K562 (cell line): ENCODE results near the gene PARD3.

ENCODE experiments used
- EGR1 ChIP-seq: fragments of 450-650 bp; conservative IDR thresholded peaks from 2 replicates; pipeline ENCODE4 v1.6.1; 2017; ENCODE audit warnings: mild to moderate bottlenecking
- EHMT2 ChIP-seq: fragments of 450-650 bp; IDR thresholded peaks from 2 replicates; pipeline ENCODE4 v1.6.1; 2018; ENCODE audit warnings: antibody characterized with exemption
- POLR2A ChIP-seq: fragments of 450-650 bp; conservative IDR thresholded peaks from 2 replicates; pipeline ENCODE4 v1.6.1; 2016
- POLR2AphosphoS5 ChIP-seq: IDR thresholded peaks from 2 replicates; pipeline ENCODE4 v1.6.1; 2011; ENCODE audit warnings: mild to moderate bottlenecking, low read depth, low read length, moderate library complexity; ENCODE audit not compliant: control insufficient read depth, insufficient read depth
- POLR2G ChIP-seq: fragments of 200-400 bp; formaldehyde crosslinking; IDR thresholded peaks from 2 replicates; pipeline ENCODE4 v1.6.1; 2017; ENCODE audit warnings: low read depth, mild to moderate bottlenecking, antibody characterized with exemption, low read length, moderate library complexity
- TBP ChIP-seq: optimal IDR thresholded peaks from 2 replicates; pipeline ENCODE3; 2011; ENCODE audit warnings: low read depth, low read length, improper control_type of control experiment
- ZNF3 ChIP-seq: fragments of 250-450 bp; sonication (Bioruptor Pico); IDR thresholded peaks from 2 replicates; pipeline ENCODE4 v1.5.0; 2021; ENCODE audit warnings: mild to moderate bottlenecking, moderate library complexity
- TF ChIP-seq, protein P1 (sequence below), 2 experiments: fragments of 450-650 bp; formaldehyde crosslinking in 1 of 2; IDR thresholded peaks; 2 replicates each; pipeline versions ENCODE4 v1.4.0 to v1.6.1; 2014 to 2020; ENCODE audit warnings: mild to moderate bottlenecking in 2 of 2, borderline replicate concordance in 1 of 2, low read depth in 1 of 2
- TF ChIP-seq, protein P2 (sequence below): fragments of 250-450 bp; sonication (Bioruptor Pico); IDR thresholded peaks from 2 replicates; pipeline ENCODE4 v1.9.0; 2021; ENCODE audit warnings: mild to moderate bottlenecking

DNA sequence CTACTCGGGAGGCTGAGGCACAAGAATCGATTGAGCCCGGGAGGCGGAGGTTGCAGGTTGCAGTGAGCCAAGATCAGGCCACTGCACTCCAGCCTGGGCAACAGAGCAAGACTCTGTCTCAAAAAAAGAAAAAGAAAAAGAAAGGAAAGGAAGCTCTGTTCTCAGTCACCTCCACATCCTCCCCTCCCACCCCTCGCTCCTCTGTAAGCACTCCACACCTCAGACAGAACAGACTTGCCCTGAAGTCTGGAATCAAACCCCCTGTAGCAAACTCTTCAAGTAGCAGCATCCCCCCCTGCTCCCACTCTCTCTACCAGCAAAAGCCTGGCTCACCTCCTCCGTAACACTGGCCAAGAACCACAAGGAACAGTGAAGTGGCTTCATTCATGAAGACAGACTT is 66.7 kb downstream of the PARD3 start:
- no peak for TF ChIP-seq ZNF3 (CRISPR knock-in tag)
- no peak for TF ChIP-seq POLR2AphosphoS5
- no peak for TF ChIP-seq POLR2A
- TF ChIP-seq EGR1, result no peak
- TF ChIP-seq, protein P1, sequence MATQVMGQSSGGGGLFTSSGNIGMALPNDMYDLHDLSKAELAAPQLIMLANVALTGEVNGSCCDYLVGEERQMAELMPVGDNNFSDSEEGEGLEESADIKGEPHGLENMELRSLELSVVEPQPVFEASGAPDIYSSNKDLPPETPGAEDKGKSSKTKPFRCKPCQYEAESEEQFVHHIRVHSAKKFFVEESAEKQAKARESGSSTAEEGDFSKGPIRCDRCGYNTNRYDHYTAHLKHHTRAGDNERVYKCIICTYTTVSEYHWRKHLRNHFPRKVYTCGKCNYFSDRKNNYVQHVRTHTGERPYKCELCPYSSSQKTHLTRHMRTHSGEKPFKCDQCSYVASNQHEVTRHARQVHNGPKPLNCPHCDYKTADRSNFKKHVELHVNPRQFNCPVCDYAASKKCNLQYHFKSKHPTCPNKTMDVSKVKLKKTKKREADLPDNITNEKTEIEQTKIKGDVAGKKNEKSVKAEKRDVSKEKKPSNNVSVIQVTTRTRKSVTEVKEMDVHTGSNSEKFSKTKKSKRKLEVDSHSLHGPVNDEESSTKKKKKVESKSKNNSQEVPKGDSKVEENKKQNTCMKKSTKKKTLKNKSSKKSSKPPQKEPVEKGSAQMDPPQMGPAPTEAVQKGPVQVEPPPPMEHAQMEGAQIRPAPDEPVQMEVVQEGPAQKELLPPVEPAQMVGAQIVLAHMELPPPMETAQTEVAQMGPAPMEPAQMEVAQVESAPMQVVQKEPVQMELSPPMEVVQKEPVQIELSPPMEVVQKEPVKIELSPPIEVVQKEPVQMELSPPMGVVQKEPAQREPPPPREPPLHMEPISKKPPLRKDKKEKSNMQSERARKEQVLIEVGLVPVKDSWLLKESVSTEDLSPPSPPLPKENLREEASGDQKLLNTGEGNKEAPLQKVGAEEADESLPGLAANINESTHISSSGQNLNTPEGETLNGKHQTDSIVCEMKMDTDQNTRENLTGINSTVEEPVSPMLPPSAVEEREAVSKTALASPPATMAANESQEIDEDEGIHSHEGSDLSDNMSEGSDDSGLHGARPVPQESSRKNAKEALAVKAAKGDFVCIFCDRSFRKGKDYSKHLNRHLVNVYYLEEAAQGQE (IDR thresholded peaks at IDR 0.05; ENCODE audit: borderline replicate concordance), result no peak
- TF ChIP-seq, protein P1 (CRISPR knock-in tag; IDR thresholded peaks at IDR 0.05; ENCODE audit: low read depth), result no peak
- TF ChIP-seq, protein P2, sequence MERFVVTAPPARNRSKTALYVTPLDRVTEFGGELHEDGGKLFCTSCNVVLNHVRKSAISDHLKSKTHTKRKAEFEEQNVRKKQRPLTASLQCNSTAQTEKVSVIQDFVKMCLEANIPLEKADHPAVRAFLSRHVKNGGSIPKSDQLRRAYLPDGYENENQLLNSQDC (CRISPR knock-in tag), result no peak
- TF ChIP-seq POLR2G, result no peak
- no peak for TF ChIP-seq TBP
- no peak for TF ChIP-seq EHMT2
